H9 (cell line): Measurements from ENCODE around the gene DGKE. TPM values are rescaled to one million over a fixed set of nuclear protein-coding genes. Genes with fewer than 3 reads are reported as not detected.

Source experiments
- DNase-seq: peaks from one replicate; pipeline ENCODE4 v3.0.0-alpha.2; 2017
- H2AFZ ChIP-seq: one replicate; pipeline ENCODE4 v1.6.1; 2013; ENCODE audit warnings: mild to moderate bottlenecking, low read length, control low read depth, moderate library complexity
- H2AK5ac ChIP-seq: 2 replicates; pipeline ENCODE4 v1.6.1; 2013; ENCODE audit warnings: low read length, control low read depth, mixed read lengths; ENCODE audit not compliant: insufficient read length
- H2BK120ac ChIP-seq: one replicate; pipeline ENCODE4 v1.6.1; 2013; ENCODE audit warnings: low read depth, mild to moderate bottlenecking, low read length, control low read depth, inconsistent platforms; ENCODE audit not compliant: poor library complexity, severe bottlenecking
- H2BK12ac ChIP-seq: 2 replicates; pipeline ENCODE4 v1.6.1; 2013; ENCODE audit warnings: low read length, control low read depth, mixed read lengths, low read depth; ENCODE audit not compliant: insufficient read length
- H2BK15ac ChIP-seq: 2 replicates; pipeline ENCODE4 v1.6.1; 2013; ENCODE audit warnings: low read depth, low read length, control low read depth
- H2BK20ac ChIP-seq: one replicate; pipeline ENCODE4 v1.6.1; 2013; ENCODE audit warnings: low read depth, mild to moderate bottlenecking, low read length, control low read depth, inconsistent platforms; ENCODE audit not compliant: poor library complexity, severe bottlenecking
- H2BK5ac ChIP-seq: 2 replicates; pipeline ENCODE4 v1.6.1; 2013; ENCODE audit warnings: low read length, control low read depth, mixed read lengths; ENCODE audit not compliant: insufficient read length
- H3K14ac ChIP-seq: 2 replicates; pipeline ENCODE4 v1.6.1; 2013; ENCODE audit warnings: low read length, control low read depth; ENCODE audit not compliant: insufficient read depth
- H3K18ac ChIP-seq: 2 replicates; pipeline ENCODE4 v1.6.1; 2013; ENCODE audit warnings: low read depth, mild to moderate bottlenecking, mixed read lengths, low read length, control low read depth; ENCODE audit not compliant: insufficient read length
- H3K23ac ChIP-seq: 2 replicates; pipeline ENCODE4 v1.6.1; 2013; ENCODE audit warnings: low read length, control low read depth, mixed read lengths, low read depth; ENCODE audit not compliant: insufficient read length
- H3K23me2 ChIP-seq: 2 replicates; pipeline ENCODE4 v1.6.1; 2013; ENCODE audit warnings: low read depth, mild to moderate bottlenecking, mixed read lengths, low read length, control low read depth; ENCODE audit not compliant: insufficient read length, poor library complexity, severe bottlenecking
- H3K27ac ChIP-seq: 2 replicates; pipeline ENCODE4 v1.5.1; 2013; ENCODE audit warnings: low read length, control low read depth, mixed read lengths, low read depth; ENCODE audit not compliant: insufficient read length
- H3K27me3 ChIP-seq: 2 replicates; pipeline ENCODE4 v1.6.1; 2013; ENCODE audit warnings: low read length, control low read depth, inconsistent platforms; ENCODE audit not compliant: insufficient read depth
- H3K4ac ChIP-seq: 2 replicates; pipeline ENCODE4 v1.6.1; 2013; ENCODE audit warnings: low read depth, mild to moderate bottlenecking, control low read depth, inconsistent platforms, low read length, moderate library complexity
- H3K4me1 ChIP-seq: 2 replicates; pipeline ENCODE4 v1.6.1; 2013; ENCODE audit warnings: low read length, control low read depth, inconsistent platforms; ENCODE audit not compliant: insufficient read depth
- H3K4me2 ChIP-seq: 2 replicates; pipeline ENCODE4 v1.6.1; 2013; ENCODE audit warnings: low read length, control low read depth, mixed read lengths; ENCODE audit not compliant: insufficient read length, insufficient read depth
- H3K56ac ChIP-seq: 2 replicates; pipeline ENCODE4 v1.6.1; 2013; ENCODE audit warnings: low read depth, mild to moderate bottlenecking, mixed read lengths, low read length, control low read depth; ENCODE audit not compliant: insufficient read length
- H3K79me1 ChIP-seq: 2 replicates; pipeline ENCODE4 v1.6.1; 2013; ENCODE audit warnings: low read depth, mild to moderate bottlenecking, moderate library complexity, low read length, control low read depth, inconsistent platforms; ENCODE audit not compliant: insufficient read depth, poor library complexity, severe bottlenecking
- H3K79me2 ChIP-seq: 2 replicates; pipeline ENCODE4 v1.6.1; 2013; ENCODE audit warnings: low read length, control low read depth, inconsistent platforms; ENCODE audit not compliant: insufficient read depth
- H3K9ac ChIP-seq: 2 replicates; pipeline ENCODE4 v1.6.1; 2013; ENCODE audit warnings: low read length, control low read depth, mixed read lengths; ENCODE audit not compliant: insufficient read length; ENCODE audit errors: extremely low read depth
- H3K9me3 ChIP-seq: one replicate; pipeline ENCODE4 v1.6.1; 2013; ENCODE audit warnings: low read depth, low read length, inconsistent platforms; ENCODE audit not compliant: control insufficient read depth
- H3T11ph ChIP-seq: one replicate; pipeline ENCODE4 v1.6.1; 2013; ENCODE audit warnings: mild to moderate bottlenecking, low read length, control low read depth, inconsistent platforms
- H4K20me1 ChIP-seq: one replicate; pipeline ENCODE4 v1.6.1; 2013; ENCODE audit not compliant: control insufficient read depth, insufficient read length, insufficient read depth
- H4K5ac ChIP-seq: 2 replicates; pipeline ENCODE4 v1.6.1; 2013; ENCODE audit warnings: low read depth, mild to moderate bottlenecking, mixed read lengths, low read length, control low read depth; ENCODE audit not compliant: insufficient read length
- H4K8ac ChIP-seq: replicated peaks from 2 replicates; pipeline ENCODE4 v1.6.1; 2013; ENCODE audit warnings: low read length, control low read depth, mixed read lengths, low read depth; ENCODE audit not compliant: insufficient read length
- H4K91ac ChIP-seq: 2 replicates; pipeline ENCODE4 v1.6.1; 2013; ENCODE audit warnings: low read depth, mild to moderate bottlenecking, moderate library complexity, mixed read lengths, low read length, control low read depth; ENCODE audit not compliant: insufficient read length
- H3K27ac Mint-ChIP-seq, 3 experiments: 2 replicates in 2 of 3; 3 replicates in 1 of 3; pipeline ENCODE4 v1.8.0; 2020 to 2021; ENCODE audit warnings: mixed read lengths in 3 of 3, mild to moderate bottlenecking in 1 of 3, moderate library complexity in 1 of 3
- H3K27me3 Mint-ChIP-seq: 2 replicates; pipeline ENCODE4 v1.8.0; 2021; ENCODE audit warnings: low read depth, mild to moderate bottlenecking, moderate library complexity, mixed read lengths
- H3K36me3 Mint-ChIP-seq, 3 experiments: 2 replicates in 2 of 3; 3 replicates in 1 of 3; pipeline ENCODE4 v1.8.0; 2020 to 2021; ENCODE audit warnings: low read depth in 3 of 3, mixed read lengths in 3 of 3; ENCODE audit not compliant: insufficient read depth in 1 of 3
- H3K4me1 Mint-ChIP-seq, 2 experiments: 2 replicates each; pipeline ENCODE4 v1.8.0; 2020; ENCODE audit warnings: mixed read lengths in 2 of 2
- H3K4me3 Mint-ChIP-seq, 2 experiments: 2 replicates in 1 of 2; 3 replicates in 1 of 2; pipeline ENCODE4 v1.8.0; 2020 to 2021; ENCODE audit warnings: mild to moderate bottlenecking in 2 of 2, mixed read lengths in 2 of 2, moderate library complexity in 1 of 2
- H3K9me3 Mint-ChIP-seq, 2 experiments: 2 replicates in 1 of 2; 3 replicates in 1 of 2; pipeline ENCODE4 v1.8.0; 2020; ENCODE audit warnings: mild to moderate bottlenecking in 2 of 2, mixed read lengths in 2 of 2, moderate library complexity in 1 of 2
- WGBS: extraction: QIAGEN DNeasy Blood & Tissue Kit; methylation state at CpG from one replicate; pipeline ENCODE4 v1.1.7; 2013; ENCODE audit warnings: missing lambda C conversion rate, low lambda C conversion rate, mixed read lengths; ENCODE audit not compliant: insufficient read length; ENCODE audit errors: extremely low coverage; 5-methylcytosine and 5-hydroxymethylcytosine counted together
- total RNA-seq: library from RNA; stranded (reverse); gene quantifications from 2 replicates; pipeline ENCODE4 v1.2.1, GENCODE V29; 2021
- TF ChIP-seq, protein P1 (sequence below): fragments of 200-600 bp; sonication (generic); conservative IDR thresholded peaks from 3 replicates; pipeline ENCODE4 v1.8.0; 2021; ENCODE audit warnings: antibody characterized with exemption, mild to moderate bottlenecking

The DGKE gene
- total RNA-seq, 1 experiment from 2014 or later = 4.9 TPM

DNA sequence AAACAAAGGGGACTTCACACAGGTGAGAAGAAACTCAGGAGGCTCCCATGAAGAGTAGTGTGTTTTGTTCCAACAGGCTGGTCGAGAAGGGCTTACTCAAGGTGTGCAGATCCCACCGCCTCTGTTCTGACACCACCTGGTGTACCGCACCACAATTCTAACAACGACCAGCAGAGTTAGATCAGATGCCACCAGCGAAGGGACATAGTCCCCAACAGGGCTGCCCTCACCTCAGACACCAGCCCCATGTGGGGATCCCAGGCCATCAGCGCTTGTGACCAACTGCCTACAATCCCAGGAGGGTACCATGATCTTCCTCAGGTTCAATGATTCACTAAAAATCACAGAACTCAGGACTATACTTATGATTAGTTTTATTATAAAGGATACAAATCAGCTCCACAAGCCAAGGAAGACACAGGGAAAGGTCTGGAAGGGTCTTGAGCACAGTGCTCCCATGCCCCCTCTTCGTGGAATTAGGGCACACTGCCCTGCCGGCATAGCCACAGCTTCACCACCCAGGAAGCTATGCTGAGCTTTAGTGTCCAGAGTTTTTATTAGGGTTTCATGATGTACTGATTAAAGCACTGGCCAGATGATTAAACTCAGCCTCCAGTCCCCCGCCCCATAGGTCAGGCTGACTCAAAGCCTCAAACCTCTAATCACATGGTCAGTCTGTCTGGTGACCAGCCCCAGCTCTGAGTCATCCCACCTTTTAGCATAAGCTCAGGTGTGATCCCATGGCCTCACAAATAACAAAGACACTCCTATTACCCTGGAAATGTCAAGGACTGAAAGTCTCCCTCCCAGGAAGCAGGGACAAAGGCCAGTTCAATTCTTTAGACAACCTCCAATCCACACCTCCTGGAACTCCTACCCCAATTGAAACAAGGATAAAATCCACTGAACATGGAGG is 53.9 kb downstream of the DGKE start:
- no CpG with 5 or more reads among the region's 9 CpGs for WGBS
- no peaks in the 10 kb centered on the region for H4K20me1 ChIP-seq
- no peak overlapping the region for H2BK120ac ChIP-seq
- no peak overlapping the region for H3K9ac ChIP-seq
- no peak overlapping the region for H3K14ac ChIP-seq
- no peaks in the 10 kb centered on the region for H3K27me3 Mint-ChIP-seq
- H3K4ac ChIP-seq = no peak overlapping the region
- H3K4me2 ChIP-seq = no peak overlapping the region
- no peaks in the 10 kb centered on the region for H3K79me2 ChIP-seq
- H2BK20ac ChIP-seq = no peak overlapping the region
- H3K9me3 ChIP-seq = peaks cover 12% of the 10 kb centered on the region
- DNase-seq = no peak
- no peak overlapping the region for H2BK15ac ChIP-seq
- no peaks in the 10 kb centered on the region for H3K4me1 ChIP-seq
- no peak overlapping the region for H2AFZ ChIP-seq
- H3K36me3 Mint-ChIP-seq = peaks cover 39 to 62% (median 42%) of the 10 kb centered on the region in 3 experiments
- no peak overlapping the region for H3K18ac ChIP-seq
- H2BK12ac ChIP-seq = no peak overlapping the region
- no peak overlapping the region for H2BK5ac ChIP-seq
- H3K27ac ChIP-seq = no peak overlapping the region
- H3K4me1 Mint-ChIP-seq = peaks cover 14% of the 10 kb centered on the region in 2 experiments
- H3K27ac Mint-ChIP-seq = no peak overlapping the region
- H3K27me3 ChIP-seq = no peaks in the 10 kb centered on the region
- no peak overlapping the region for H3K4me3 Mint-ChIP-seq
- no peaks in the 10 kb centered on the region for H3K23me2 ChIP-seq
- no peak overlapping the region for H3K56ac ChIP-seq
- TF ChIP-seq, protein P1, sequence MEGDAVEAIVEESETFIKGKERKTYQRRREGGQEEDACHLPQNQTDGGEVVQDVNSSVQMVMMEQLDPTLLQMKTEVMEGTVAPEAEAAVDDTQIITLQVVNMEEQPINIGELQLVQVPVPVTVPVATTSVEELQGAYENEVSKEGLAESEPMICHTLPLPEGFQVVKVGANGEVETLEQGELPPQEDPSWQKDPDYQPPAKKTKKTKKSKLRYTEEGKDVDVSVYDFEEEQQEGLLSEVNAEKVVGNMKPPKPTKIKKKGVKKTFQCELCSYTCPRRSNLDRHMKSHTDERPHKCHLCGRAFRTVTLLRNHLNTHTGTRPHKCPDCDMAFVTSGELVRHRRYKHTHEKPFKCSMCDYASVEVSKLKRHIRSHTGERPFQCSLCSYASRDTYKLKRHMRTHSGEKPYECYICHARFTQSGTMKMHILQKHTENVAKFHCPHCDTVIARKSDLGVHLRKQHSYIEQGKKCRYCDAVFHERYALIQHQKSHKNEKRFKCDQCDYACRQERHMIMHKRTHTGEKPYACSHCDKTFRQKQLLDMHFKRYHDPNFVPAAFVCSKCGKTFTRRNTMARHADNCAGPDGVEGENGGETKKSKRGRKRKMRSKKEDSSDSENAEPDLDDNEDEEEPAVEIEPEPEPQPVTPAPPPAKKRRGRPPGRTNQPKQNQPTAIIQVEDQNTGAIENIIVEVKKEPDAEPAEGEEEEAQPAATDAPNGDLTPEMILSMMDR = no peak
- peaks cover 17 to 26% of the 10 kb centered on the region in 2 experiments for H3K9me3 Mint-ChIP-seq
- H3K79me1 ChIP-seq = no peaks in the 10 kb centered on the region
- H4K5ac ChIP-seq = no peak overlapping the region
- H4K91ac ChIP-seq = no peak overlapping the region
- no peak overlapping the region for H2AK5ac ChIP-seq
- H3K23ac ChIP-seq = no peak overlapping the region
- no peak overlapping the region for H3T11ph ChIP-seq
- H4K8ac ChIP-seq = no peak overlapping the region
